Measurements from ENCODE around the gene GNAL. TPM values are rescaled to one million over a fixed set of nuclear protein-coding genes. Genes with fewer than 3 reads are reported as not detected.
A peak's percentile ranks its signal among the peaks of the same experiment; 100 is the strongest.

Gene GNAL
- total RNA-seq, 1 donor from 2014 or later = 12.0 TPM

- Mint-ChIP-seq H3K36me3 (no peaks in the 10 kb centered on the region), H3K27me3 (ENCODE audit: low read depth) (peaks cover 19% of the 10 kb centered on the region), H3K9me3 (no peaks in the 10 kb centered on the region), H3K4me1 (peaks cover 24% of the 10 kb centered on the region), H3K27ac (peak overlapping the region; percentile 72), H3K4me3 (no peak overlapping the region)
- TF ChIP-seq CTCF (IDR thresholded peaks at IDR 0.05; ENCODE audit: unreplicated experiment) = no peak
- DNase-seq (ENCODE audit: low spot score in 2 of 2, unreplicated experiment in 2 of 2) = no peak
Measured at GRCh38 chr18:11669271-11669947, 19.7 kb upstream of the GNAL start.

GRCh38 chr18:11669948-11670275 lies 19.2 kb upstream of the GNAL start:
- H3K4me3 Mint-ChIP-seq = no peak overlapping the region
- no peak for TF ChIP-seq CTCF (IDR thresholded peaks at IDR 0.05; ENCODE audit: unreplicated experiment)
- H3K9me3 Mint-ChIP-seq = no peaks in the 10 kb centered on the region
- peaks cover 24% of the 10 kb centered on the region for H3K4me1 Mint-ChIP-seq
- H3K36me3 Mint-ChIP-seq = no peaks in the 10 kb centered on the region
- no peak for DNase-seq (ENCODE audit: low spot score in 2 of 2, unreplicated experiment in 2 of 2)
- H3K27me3 Mint-ChIP-seq (ENCODE audit: low read depth) = peaks cover 23% of the 10 kb centered on the region
- no peak overlapping the region for H3K27ac Mint-ChIP-seq

- Mint-ChIP-seq H3K27me3 (ENCODE audit: low read depth) (peaks cover 26% of the 10 kb centered on the region), H3K9me3 (no peaks in the 10 kb centered on the region), H3K36me3 (no peaks in the 10 kb centered on the region), H3K27ac (no peak overlapping the region), H3K4me1 (peaks cover 21% of the 10 kb centered on the region), H3K4me3 (no peak overlapping the region)
- no peak for TF ChIP-seq CTCF (IDR thresholded peaks at IDR 0.05; ENCODE audit: unreplicated experiment)
- DNase-seq (ENCODE audit: low spot score in 2 of 2, unreplicated experiment in 2 of 2) = no peak
Measured at GRCh38 chr18:11671156-11671555, 17.9 kb upstream of the GNAL start.

- Mint-ChIP-seq H3K4me1 (peaks cover 19% of the 10 kb centered on the region), H3K4me3 (no peak overlapping the region), H3K27me3 (ENCODE audit: low read depth) (peaks cover 29% of the 10 kb centered on the region), H3K27ac (no peak overlapping the region), H3K36me3 (no peaks in the 10 kb centered on the region), H3K9me3 (no peaks in the 10 kb centered on the region)
- no peak for TF ChIP-seq CTCF (IDR thresholded peaks at IDR 0.05; ENCODE audit: unreplicated experiment)
- DNase-seq (ENCODE audit: low spot score in 2 of 2, unreplicated experiment in 2 of 2) = no peak
Measured at GRCh38 chr18:11672198-11672597, 16.9 kb upstream of the GNAL start.

- Mint-ChIP-seq H3K4me1 (peaks cover 16% of the 10 kb centered on the region), H3K36me3 (no peaks in the 10 kb centered on the region), H3K27ac (no peak overlapping the region), H3K27me3 (ENCODE audit: low read depth) (peaks cover 33% of the 10 kb centered on the region), H3K4me3 (no peak overlapping the region), H3K9me3 (no peaks in the 10 kb centered on the region)
- TF ChIP-seq CTCF (IDR thresholded peaks at IDR 0.05; ENCODE audit: unreplicated experiment) = no peak
- no peak for DNase-seq (ENCODE audit: low spot score in 2 of 2, unreplicated experiment in 2 of 2)
Measured at GRCh38 chr18:11672846-11673454, 16.1 kb upstream of the GNAL start.

Data from mesothelial cell of epicardium (in vitro differentiated cells).